ENCODE measurements around the gene CAPZA3.

DNA sequence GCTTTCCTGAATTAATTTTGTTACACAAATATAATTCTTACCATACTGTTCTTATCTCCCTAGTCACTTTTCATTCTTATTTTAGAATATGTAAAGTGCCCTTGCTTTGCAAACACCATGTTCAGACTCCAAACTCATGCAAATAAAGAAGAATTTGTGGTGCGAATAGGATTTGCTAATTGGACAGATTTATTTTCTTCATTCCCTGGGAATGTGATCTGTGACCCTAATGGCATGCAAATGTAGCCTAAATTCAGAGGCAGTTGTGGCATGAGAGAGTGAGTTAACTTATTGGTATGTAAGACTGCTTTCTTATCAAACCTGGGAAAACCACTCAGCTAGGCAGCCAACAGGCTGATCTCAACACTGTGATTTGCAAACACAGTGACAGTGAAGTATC lies 10.0 kb downstream of the CAPZA3 start:
- TF ChIP-seq GATA2 (IDR thresholded peaks at IDR 0.05; ENCODE audit: low read depth, low read length) (no peak), GATA3 (IDR thresholded peaks at IDR 0.05; ENCODE audit: low read depth, low read length) (no peak)
